GM23338 (cell line): ENCODE measurements around the gene KIRREL3.

ENCODE experiments used
- CREB1 ChIP-seq: fragments of 250-450 bp; sonication (Bioruptor Pico); IDR thresholded peaks from 2 replicates; pipeline ENCODE4 v1.5.0; 2020; ENCODE audit warnings: low read depth, mild to moderate bottlenecking, moderate library complexity
- CTCF ChIP-seq, 2 experiments: fragments of 200-600 bp in 1 of 2; sonication (generic) in 1 of 2; conservative IDR thresholded peaks; 2 replicates each; pipeline versions ENCODE4 v1.5.1 to v1.6.1; 2016 to 2017; ENCODE audit warnings: antibody characterized with exemption in 2 of 2, low read depth in 2 of 2, mild to moderate bottlenecking in 2 of 2, moderate library complexity in 1 of 2
- ETS1 ChIP-seq: IDR thresholded peaks from 2 replicates; pipeline ENCODE4 v1.6.1; 2016; ENCODE audit warnings: antibody characterized with exemption
- EZH2 ChIP-seq: fragments of 200-600 bp; sonication (generic); IDR thresholded peaks from one replicate; pipeline ENCODE4 v1.8.0; 2017; ENCODE audit warnings: antibody characterized with exemption, mild to moderate bottlenecking, low read depth; ENCODE audit not compliant: unreplicated experiment
- EZH2phosphoT487 ChIP-seq: fragments of 200-600 bp; sonication (generic); IDR thresholded peaks from one replicate; pipeline ENCODE4 v1.8.1; 2018; ENCODE audit warnings: antibody characterized with exemption; ENCODE audit not compliant: unreplicated experiment
- JUNB ChIP-seq: IDR thresholded peaks from one replicate; pipeline ENCODE4 v1.6.1; 2016; ENCODE audit warnings: antibody characterized with exemption; ENCODE audit not compliant: unreplicated experiment
- POLR2AphosphoS5 ChIP-seq: IDR thresholded peaks from 2 replicates; pipeline ENCODE4 v1.6.1; 2016; ENCODE audit warnings: antibody characterized with exemption, low read depth
- REST ChIP-seq: IDR thresholded peaks from one replicate; pipeline ENCODE4 v1.6.1; 2018; ENCODE audit warnings: antibody characterized with exemption; ENCODE audit not compliant: unreplicated experiment
- ZNF114 ChIP-seq: fragments of 250-450 bp; sonication (Bioruptor Pico); IDR thresholded peaks from 2 replicates; pipeline ENCODE4 v1.5.0; 2020; ENCODE audit warnings: mild to moderate bottlenecking, moderate library complexity
- ZNF331 ChIP-seq: fragments of 250-450 bp; sonication (Bioruptor Pico); IDR thresholded peaks from 2 replicates; pipeline ENCODE4 v1.5.0; 2020; ENCODE audit warnings: low read depth, mild to moderate bottlenecking, moderate library complexity
- ZNF462 ChIP-seq: fragments of 250-450 bp; sonication (Bioruptor Pico); IDR thresholded peaks from 2 replicates; pipeline ENCODE4 v1.5.0; 2020; ENCODE audit warnings: mild to moderate bottlenecking, moderate library complexity

GRCh38 chr11:126897430-126897829 lies 103.1 kb downstream of the KIRREL3 start:
- TF ChIP-seq CTCF (conservative IDR thresholded peaks at IDR 0.05; ENCODE audit: low read depth in 2 of 2) (no peak), EZH2phosphoT487 (no peak), POLR2AphosphoS5 (no peak), REST (no peak), EZH2 (no peak), ZNF114 (CRISPR knock-in tag) (no peak), CREB1 (CRISPR knock-in tag) (no peak), ZNF462 (CRISPR knock-in tag) (no peak), JUNB (no peak), ZNF331 (CRISPR knock-in tag) (no peak), ETS1 (no peak)
